HEK293 (cell line): Measurements from ENCODE around the gene HOXD10.

Source experiments
- BCL6B ChIP-seq: fragments of 450-650 bp; formaldehyde crosslinking; IDR thresholded peaks from 2 replicates; pipeline ENCODE4 v1.5.1; 2017; ENCODE audit warnings: missing biosample characterization, missing genetic modification characterization
- HOXC10 ChIP-seq: sonication (generic); formaldehyde crosslinking; IDR thresholded peaks from 2 replicates; pipeline ENCODE4 v1.8.1; 2023; ENCODE audit warnings: mild to moderate bottlenecking, missing genetic modification reagents
- KLF8 ChIP-seq: fragments of 450-650 bp; formaldehyde crosslinking; IDR thresholded peaks from 2 replicates; pipeline ENCODE4 v1.5.1; 2016; ENCODE audit warnings: missing biosample characterization, missing genetic modification characterization
- YY2 ChIP-seq: fragments of 450-650 bp; formaldehyde crosslinking; IDR thresholded peaks from 2 replicates; pipeline ENCODE4 v1.5.1; 2016; ENCODE audit warnings: missing biosample characterization, missing genetic modification characterization
- ZBTB17 ChIP-seq: fragments of 450-650 bp; formaldehyde crosslinking; IDR thresholded peaks from 2 replicates; pipeline ENCODE4 v1.5.1; 2016; ENCODE audit warnings: missing biosample characterization, missing genetic modification characterization
- ZBTB8A ChIP-seq: fragments of 450-650 bp; formaldehyde crosslinking; IDR thresholded peaks from 2 replicates; pipeline ENCODE4 v1.5.1; 2016; ENCODE audit warnings: missing biosample characterization, missing genetic modification characterization
- ZIC2 ChIP-seq: fragments of 450-650 bp; formaldehyde crosslinking; IDR thresholded peaks from 2 replicates; pipeline ENCODE4 v1.5.1; 2016; ENCODE audit warnings: missing biosample characterization, missing genetic modification characterization
- ZNF132 ChIP-seq: fragments of 450-650 bp; formaldehyde crosslinking; IDR thresholded peaks from 2 replicates; pipeline ENCODE4 v1.5.1; 2017; ENCODE audit warnings: missing biosample characterization, missing genetic modification characterization, borderline replicate concordance
- ZNF146 ChIP-seq: fragments of 450-650 bp; formaldehyde crosslinking; IDR thresholded peaks from 2 replicates; pipeline ENCODE4 v1.5.1; 2016; ENCODE audit warnings: missing biosample characterization, missing genetic modification characterization
- ZNF157 ChIP-seq: fragments of 450-650 bp; formaldehyde crosslinking; IDR thresholded peaks from 2 replicates; pipeline ENCODE4 v1.5.1; 2016; ENCODE audit warnings: missing biosample characterization, missing genetic modification characterization
- ZNF184 ChIP-seq: fragments of 450-650 bp; IDR thresholded peaks from 2 replicates; pipeline ENCODE4 v1.5.1; 2018; ENCODE audit warnings: missing biosample characterization, mild to moderate bottlenecking, missing genetic modification characterization
- ZNF214 ChIP-seq: fragments of 450-650 bp; formaldehyde crosslinking; IDR thresholded peaks from 2 replicates; pipeline ENCODE4 v1.5.1; 2017; ENCODE audit warnings: missing biosample characterization, mild to moderate bottlenecking, missing genetic modification characterization, borderline replicate concordance
- ZNF37A ChIP-seq: fragments of 450-650 bp; IDR thresholded peaks from 2 replicates; pipeline ENCODE4 v1.5.1; 2018; ENCODE audit warnings: missing biosample characterization, missing genetic modification characterization
- ZNF473 ChIP-seq: fragments of 450-650 bp; formaldehyde crosslinking; IDR thresholded peaks from 2 replicates; pipeline ENCODE4 v1.5.1; 2017; ENCODE audit warnings: missing biosample characterization, missing genetic modification characterization
- ZNF529 ChIP-seq: fragments of 450-650 bp; formaldehyde crosslinking; IDR thresholded peaks from 2 replicates; pipeline ENCODE4 v1.5.1; 2017; ENCODE audit warnings: missing genetic modification characterization, missing biosample characterization; ENCODE audit not compliant: insufficient replicate concordance
- ZNF555 ChIP-seq: fragments of 450-650 bp; formaldehyde crosslinking; conservative IDR thresholded peaks from 2 replicates; pipeline ENCODE4 v1.5.1; 2017; ENCODE audit warnings: missing biosample characterization, mild to moderate bottlenecking, missing genetic modification characterization, inconsistent platforms
- ZNF558 ChIP-seq: fragments of 450-650 bp; formaldehyde crosslinking; IDR thresholded peaks from 2 replicates; pipeline ENCODE4 v1.5.1; 2016; ENCODE audit warnings: missing biosample characterization, missing genetic modification characterization
- ZNF600 ChIP-seq: fragments of 450-650 bp; formaldehyde crosslinking; IDR thresholded peaks from 2 replicates; pipeline ENCODE4 v1.5.1; 2016; ENCODE audit warnings: missing biosample characterization, missing genetic modification characterization
- ZNF624 ChIP-seq: fragments of 450-650 bp; formaldehyde crosslinking; IDR thresholded peaks from 2 replicates; pipeline ENCODE4 v1.5.1; 2017; ENCODE audit warnings: missing biosample characterization, missing genetic modification characterization
- ZNF629 ChIP-seq: fragments of 450-650 bp; formaldehyde crosslinking; IDR thresholded peaks from 2 replicates; pipeline ENCODE4 v1.5.1; 2017; ENCODE audit warnings: missing biosample characterization, missing genetic modification characterization
- ZNF658 ChIP-seq: fragments of 450-650 bp; formaldehyde crosslinking; IDR thresholded peaks from 2 replicates; pipeline ENCODE4; 2016; ENCODE audit warnings: missing biosample characterization, missing genetic modification characterization
- ZNF660 ChIP-seq: fragments of 450-650 bp; IDR thresholded peaks from 2 replicates; pipeline ENCODE4 v1.5.1; 2018; ENCODE audit warnings: missing biosample characterization, mild to moderate bottlenecking, missing genetic modification characterization
- ZNF776 ChIP-seq: fragments of 450-650 bp; formaldehyde crosslinking; IDR thresholded peaks from 2 replicates; pipeline ENCODE4 v1.5.0; 2017; ENCODE audit warnings: missing biosample characterization, missing genetic modification characterization, borderline replicate concordance
- ZNF837 ChIP-seq: fragments of 450-650 bp; formaldehyde crosslinking; IDR thresholded peaks from 2 replicates; pipeline ENCODE4 v1.5.1; 2016; ENCODE audit warnings: missing biosample characterization, missing genetic modification characterization
- ZNF843 ChIP-seq: fragments of 450-650 bp; formaldehyde crosslinking; IDR thresholded peaks from 2 replicates; pipeline ENCODE4 v1.5.1; 2016; ENCODE audit warnings: missing biosample characterization, missing genetic modification characterization
- ZSCAN18 ChIP-seq: fragments of 450-650 bp; formaldehyde crosslinking; IDR thresholded peaks from 2 replicates; pipeline ENCODE4 v1.5.1; 2016; ENCODE audit warnings: missing biosample characterization, missing genetic modification characterization
- TF ChIP-seq, protein P1 (sequence below): fragments of 450-650 bp; formaldehyde crosslinking; IDR thresholded peaks from 2 replicates; pipeline ENCODE4 v1.5.1; 2016; ENCODE audit warnings: missing biosample characterization, missing genetic modification characterization
- TF ChIP-seq, protein P2 (sequence below): fragments of 450-650 bp; formaldehyde crosslinking; conservative IDR thresholded peaks from 2 replicates; pipeline ENCODE4 v1.5.1; 2016; ENCODE audit warnings: low read depth, missing biosample characterization, missing genetic modification characterization
- TF ChIP-seq, protein P3 (sequence below): fragments of 450-650 bp; formaldehyde crosslinking; optimal IDR thresholded peaks from 2 replicates; pipeline ENCODE3; 2016; ENCODE audit warnings: missing biosample characterization, mild to moderate bottlenecking, missing genetic modification characterization

Gene HOXD10

GRCh38 chr2:176092270-176093144, 24.1 kb upstream of the HOXD10 start, which contains the start of gene HOXD13 (continued):
- no peak for TF ChIP-seq BCL6B (tag by site-specific recombination)
- TF ChIP-seq ZNF629 (tag by site-specific recombination), result no peak
- TF ChIP-seq, protein P1, sequence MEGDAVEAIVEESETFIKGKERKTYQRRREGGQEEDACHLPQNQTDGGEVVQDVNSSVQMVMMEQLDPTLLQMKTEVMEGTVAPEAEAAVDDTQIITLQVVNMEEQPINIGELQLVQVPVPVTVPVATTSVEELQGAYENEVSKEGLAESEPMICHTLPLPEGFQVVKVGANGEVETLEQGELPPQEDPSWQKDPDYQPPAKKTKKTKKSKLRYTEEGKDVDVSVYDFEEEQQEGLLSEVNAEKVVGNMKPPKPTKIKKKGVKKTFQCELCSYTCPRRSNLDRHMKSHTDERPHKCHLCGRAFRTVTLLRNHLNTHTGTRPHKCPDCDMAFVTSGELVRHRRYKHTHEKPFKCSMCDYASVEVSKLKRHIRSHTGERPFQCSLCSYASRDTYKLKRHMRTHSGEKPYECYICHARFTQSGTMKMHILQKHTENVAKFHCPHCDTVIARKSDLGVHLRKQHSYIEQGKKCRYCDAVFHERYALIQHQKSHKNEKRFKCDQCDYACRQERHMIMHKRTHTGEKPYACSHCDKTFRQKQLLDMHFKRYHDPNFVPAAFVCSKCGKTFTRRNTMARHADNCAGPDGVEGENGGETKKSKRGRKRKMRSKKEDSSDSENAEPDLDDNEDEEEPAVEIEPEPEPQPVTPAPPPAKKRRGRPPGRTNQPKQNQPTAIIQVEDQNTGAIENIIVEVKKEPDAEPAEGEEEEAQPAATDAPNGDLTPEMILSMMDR (tag by site-specific recombination), result no peak
- no peak for TF ChIP-seq ZNF843 (tag by site-specific recombination)
- TF ChIP-seq KLF8 (tag by site-specific recombination), result 0 out of 2 replicates have a peak, but pooled peaks have one; percentile 42
- no peak for TF ChIP-seq ZNF658 (tag by site-specific recombination)
- TF ChIP-seq ZNF184 (tag by site-specific recombination), result no peak
- no peak for TF ChIP-seq ZNF600 (tag by site-specific recombination)
- no peak for TF ChIP-seq ZNF558 (tag by site-specific recombination)
- no peak; the same call in 1 of the 2 replicates for TF ChIP-seq ZNF660
- no peak for TF ChIP-seq ZNF624
- TF ChIP-seq ZNF473 (tag by site-specific recombination), result no peak
- TF ChIP-seq ZIC2 (tag by site-specific recombination), result peak; percentile 66
- TF ChIP-seq ZSCAN18, result no peak
- TF ChIP-seq ZNF776 (tag by site-specific recombination), result no peak
- no peak for TF ChIP-seq ZBTB17 (tag by site-specific recombination)
- TF ChIP-seq ZNF529 (tag by site-specific recombination), result no peak
- no peak for TF ChIP-seq ZNF214
- TF ChIP-seq ZNF555, result no peak
- no peak for TF ChIP-seq ZNF132 (tag by site-specific recombination)
- TF ChIP-seq, protein P2, sequence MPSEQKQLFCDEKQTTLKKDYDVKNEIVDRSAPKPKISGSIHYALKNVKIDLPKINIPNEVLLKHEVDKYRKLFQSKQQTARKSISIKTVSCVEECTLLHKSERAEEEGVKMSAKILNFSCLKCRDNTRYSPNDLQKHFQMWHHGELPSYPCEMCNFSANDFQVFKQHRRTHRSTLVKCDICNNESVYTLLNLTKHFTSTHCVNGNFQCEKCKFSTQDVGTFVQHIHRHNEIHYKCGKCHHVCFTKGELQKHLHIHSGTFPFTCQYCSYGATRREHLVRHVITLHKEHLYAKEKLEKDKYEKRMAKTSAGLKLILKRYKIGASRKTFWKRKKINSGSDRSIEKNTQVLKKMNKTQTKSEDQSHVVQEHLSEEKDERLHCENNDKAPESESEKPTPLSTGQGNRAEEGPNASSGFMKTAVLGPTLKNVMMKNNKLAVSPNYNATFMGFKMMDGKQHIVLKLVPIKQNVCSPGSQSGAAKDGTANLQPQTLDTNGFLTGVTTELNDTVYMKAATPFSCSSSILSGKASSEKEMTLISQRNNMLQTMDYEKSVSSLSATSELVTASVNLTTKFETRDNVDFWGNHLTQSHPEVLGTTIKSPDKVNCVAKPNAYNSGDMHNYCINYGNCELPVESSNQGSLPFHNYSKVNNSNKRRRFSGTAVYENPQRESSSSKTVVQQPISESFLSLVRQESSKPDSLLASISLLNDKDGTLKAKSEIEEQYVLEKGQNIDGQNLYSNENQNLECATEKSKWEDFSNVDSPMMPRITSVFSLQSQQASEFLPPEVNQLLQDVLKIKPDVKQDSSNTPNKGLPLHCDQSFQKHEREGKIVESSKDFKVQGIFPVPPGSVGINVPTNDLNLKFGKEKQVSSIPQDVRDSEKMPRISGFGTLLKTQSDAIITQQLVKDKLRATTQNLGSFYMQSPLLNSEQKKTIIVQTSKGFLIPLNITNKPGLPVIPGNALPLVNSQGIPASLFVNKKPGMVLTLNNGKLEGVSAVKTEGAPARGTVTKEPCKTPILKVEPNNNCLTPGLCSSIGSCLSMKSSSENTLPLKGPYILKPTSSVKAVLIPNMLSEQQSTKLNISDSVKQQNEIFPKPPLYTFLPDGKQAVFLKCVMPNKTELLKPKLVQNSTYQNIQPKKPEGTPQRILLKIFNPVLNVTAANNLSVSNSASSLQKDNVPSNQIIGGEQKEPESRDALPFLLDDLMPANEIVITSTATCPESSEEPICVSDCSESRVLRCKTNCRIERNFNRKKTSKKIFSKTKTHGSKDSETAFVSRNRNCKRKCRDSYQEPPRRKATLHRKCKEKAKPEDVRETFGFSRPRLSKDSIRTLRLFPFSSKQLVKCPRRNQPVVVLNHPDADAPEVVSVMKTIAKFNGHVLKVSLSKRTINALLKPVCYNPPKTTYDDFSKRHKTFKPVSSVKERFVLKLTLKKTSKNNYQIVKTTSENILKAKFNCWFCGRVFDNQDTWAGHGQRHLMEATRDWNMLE (tag by site-specific recombination), result no peak
- peak; percentile 80 for TF ChIP-seq ZBTB8A (tag by site-specific recombination)
- no peak for TF ChIP-seq ZNF157 (tag by site-specific recombination)
- TF ChIP-seq ZNF837 (tag by site-specific recombination), result no peak
- no peak for TF ChIP-seq HOXC10 (CRISPR knock-in tag)
- no peak for TF ChIP-seq ZNF146
- TF ChIP-seq YY2 (tag by site-specific recombination), result no peak
- TF ChIP-seq, protein P3, sequence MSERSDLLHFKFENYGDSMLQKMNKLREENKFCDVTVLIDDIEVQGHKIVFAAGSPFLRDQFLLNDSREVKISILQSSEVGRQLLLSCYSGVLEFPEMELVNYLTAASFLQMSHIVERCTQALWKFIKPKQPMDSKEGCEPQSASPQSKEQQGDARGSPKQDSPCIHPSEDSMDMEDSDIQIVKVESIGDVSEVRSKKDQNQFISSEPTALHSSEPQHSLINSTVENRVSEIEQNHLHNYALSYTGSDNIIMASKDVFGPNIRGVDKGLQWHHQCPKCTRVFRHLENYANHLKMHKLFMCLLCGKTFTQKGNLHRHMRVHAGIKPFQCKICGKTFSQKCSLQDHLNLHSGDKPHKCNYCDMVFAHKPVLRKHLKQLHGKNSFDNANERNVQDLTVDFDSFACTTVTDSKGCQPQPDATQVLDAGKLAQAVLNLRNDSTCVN (tag by site-specific recombination), result peak; percentile 59
- no peak for TF ChIP-seq ZNF37A (tag by site-specific recombination)
